Measurements from ENCODE around the gene HSD17B8. TPM values are rescaled to one million over a fixed set of nuclear protein-coding genes. Genes with fewer than 3 reads are reported as not detected.

The HSD17B8 gene
- total RNA-seq, 1 experiment from 2014 or later: not detected

DNA sequence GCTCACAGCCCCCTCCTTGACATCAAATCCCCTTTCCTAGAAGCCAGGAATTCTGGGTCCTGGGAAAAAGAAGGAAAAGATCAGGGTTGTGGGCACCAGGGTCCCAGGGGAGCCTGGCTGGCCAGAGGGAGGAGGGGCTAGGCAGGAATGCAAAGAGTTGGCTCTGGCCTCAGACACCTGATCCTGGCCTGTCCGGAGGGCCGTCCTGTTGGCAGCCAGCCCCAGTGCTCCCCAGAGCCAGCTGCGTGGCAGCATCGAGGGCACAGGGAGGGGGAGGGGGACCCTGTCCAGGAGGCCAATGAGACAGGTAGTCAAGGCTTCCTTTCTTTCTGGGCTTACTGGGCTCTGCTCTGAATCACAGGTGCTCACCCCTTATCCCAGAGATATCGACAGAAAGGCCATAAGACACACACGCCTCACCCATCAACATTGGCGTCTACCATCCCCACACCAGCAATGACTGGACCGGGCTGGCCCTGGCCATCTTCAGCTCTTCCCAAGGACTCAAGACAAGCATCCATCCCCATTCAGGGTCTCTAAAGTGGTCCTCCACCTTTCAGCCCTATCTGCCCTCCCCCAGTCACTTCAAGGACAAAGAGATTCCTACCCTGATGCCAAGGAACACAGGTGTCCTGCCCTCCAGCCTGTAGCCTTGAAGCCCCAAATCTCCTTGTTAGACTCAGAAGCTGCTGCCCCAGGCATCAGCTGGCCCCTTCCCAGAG, 12.9 kb upstream of the HSD17B8 start:
- no peak for DNase-seq (ENCODE audit: low spot score)

DNA sequence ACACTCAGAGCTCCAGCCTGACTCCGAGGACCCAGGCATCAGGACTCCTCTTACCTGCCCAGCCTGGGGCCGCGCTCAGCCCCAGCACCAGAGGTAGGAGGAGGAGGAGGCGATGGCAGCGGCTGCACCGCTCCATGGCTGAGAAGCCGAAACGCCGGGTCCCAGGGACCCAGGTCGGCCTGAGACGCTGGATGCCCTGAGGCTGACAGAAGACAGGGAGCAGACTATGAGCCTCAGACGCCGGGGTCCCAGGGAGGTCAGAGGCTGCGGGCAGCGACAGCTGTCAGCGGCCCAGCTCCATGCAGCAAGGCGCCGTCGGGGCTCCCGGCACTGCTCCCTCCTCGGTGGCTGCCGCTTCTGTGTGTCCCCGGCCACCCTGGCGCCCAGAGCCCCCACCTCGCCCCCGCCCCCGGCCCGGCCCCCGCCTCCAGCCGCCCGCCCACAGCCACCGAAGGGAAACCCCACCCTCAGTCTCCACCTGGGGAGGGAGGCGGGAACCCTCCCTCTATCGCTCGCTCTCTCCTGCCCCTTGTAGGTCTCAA, 12.3 kb upstream of the HSD17B8 start, which contains the start of gene COL11A2:
TSS of gene COL11A2 (minus strand) at position 363 of the 542 bp plus-strand sequence. CDS start at position 136, 227 bp downstream.
- no peak for DNase-seq (ENCODE audit: low spot score)

- no peak for DNase-seq (ENCODE audit: low spot score)
Measured at GRCh38 chr6:33192671-33193602, 11.5 kb upstream of the HSD17B8 start.

DNA sequence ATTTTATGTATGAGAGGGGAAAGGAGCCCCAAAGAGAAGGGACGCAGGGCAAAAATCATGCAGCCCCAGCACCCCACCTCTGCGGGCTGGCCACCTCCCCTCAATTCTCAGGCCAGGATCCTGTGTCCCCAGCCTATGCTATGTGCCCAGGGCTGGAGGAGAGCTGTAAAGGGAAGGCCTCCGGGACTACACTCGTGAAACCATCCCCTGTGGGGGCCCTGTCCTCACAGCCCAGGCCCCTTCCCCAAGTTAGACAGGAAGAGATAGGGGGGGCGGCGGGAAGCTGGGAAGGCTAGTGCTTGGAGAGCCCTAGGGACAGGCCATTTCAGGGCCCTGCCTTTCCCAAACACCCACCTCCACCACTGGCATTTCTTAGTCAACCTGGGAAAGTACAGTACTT, 10.8 kb upstream of the HSD17B8 start:
- no peak for DNase-seq (ENCODE audit: low spot score)

DNA sequence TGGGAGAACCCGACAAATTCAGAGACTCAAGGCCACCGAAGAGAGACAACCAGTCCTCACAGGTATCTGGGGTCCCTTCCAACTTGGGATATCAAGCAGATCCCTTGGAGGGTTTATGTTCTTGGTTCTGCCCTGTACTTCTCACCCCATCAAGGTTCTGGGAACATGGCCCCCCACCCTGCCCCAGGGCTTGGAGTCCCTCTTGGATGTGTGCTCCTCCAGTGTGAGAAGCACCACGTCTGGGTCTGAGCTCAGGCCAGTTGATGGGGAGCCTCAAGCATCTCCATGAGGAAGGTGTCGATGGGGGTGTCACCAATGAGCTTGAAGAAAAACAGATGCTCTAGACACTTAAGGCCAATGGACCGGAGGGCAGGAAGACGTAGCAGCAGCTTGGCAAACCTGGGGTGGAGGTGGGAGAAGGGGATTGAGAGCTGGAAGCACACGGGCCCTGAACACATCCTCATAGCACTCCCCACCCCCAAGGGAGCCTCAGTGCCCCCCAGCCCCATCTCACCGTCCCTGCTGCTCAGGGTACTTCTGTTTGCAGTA, 9.9 kb upstream of the HSD17B8 start:
- DNase-seq (ENCODE audit: low spot score): no peak

DNA sequence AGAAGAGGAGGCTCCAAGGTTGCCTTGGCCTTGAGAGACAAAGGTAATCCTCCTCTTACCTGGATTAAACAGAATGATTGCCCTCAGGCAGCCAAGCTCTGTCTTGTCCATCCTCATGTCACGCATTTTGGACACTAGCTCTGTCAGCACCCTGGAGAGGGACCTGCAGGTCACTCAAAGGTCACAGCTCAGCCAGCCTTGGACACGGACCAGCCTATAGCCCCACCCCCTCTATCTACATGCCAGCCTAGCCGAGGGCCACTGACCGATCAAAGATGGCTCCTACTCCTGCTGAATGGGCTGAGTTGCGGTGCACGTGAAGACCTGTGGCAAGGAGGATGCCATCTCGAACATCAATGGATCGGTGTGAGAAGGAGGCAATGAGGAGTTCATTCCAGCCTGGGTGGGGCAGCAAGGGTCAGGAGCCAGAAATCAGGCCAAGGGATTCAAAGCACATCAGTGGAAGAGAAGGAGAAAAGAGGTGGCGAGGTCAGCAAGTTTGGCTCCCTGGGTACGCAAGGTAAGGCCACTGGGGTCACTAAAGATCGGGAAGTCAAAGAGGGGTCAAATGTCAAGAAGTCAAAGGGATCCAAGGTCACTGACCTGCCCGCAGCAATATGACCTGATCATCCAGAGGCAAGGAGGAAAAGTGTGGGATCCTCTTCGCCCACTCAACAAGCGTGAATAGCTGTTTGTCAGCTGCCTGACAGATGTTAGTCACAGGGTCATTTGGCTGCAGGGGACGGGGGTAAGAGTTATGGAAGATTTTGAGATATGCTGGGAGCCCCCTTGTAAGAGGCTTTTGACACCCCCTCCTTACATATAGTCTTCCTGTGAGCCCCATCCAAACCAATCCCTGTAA, 8.9 kb upstream of the HSD17B8 start:
- DNase-seq (ENCODE audit: low spot score): no peak

DNA sequence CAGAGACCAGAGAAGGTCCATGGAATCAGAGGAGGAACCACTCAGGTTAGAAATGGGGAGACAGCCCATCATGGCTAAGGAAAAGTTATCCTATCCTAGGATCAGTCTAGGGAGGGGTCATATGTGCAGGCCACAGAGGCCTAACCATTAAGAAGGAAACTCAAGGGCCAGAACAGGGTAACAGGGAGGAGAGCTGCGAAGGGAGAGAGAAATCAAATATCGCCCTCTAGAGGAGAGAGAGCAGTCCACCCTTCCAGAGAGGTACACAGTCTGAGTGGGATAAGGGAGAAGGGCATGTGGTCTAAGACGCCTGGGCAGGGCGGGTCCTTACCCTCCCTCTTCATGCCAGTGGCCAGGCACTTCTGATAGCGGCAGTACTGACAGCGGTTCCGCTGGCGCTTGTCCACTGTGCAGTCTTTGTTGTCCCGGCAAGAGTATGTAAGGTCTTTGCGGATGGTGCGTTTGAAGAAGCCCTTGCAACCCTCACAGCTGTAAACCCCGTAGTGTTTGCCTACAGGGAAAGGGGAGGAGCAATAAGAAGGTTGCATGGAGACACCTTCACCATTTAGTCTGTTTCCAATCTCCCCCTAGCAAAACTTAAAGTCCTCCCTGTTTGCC, 6.9 kb upstream of the HSD17B8 start:
- DNase-seq (ENCODE audit: low spot score): peak; percentile 62

DNA sequence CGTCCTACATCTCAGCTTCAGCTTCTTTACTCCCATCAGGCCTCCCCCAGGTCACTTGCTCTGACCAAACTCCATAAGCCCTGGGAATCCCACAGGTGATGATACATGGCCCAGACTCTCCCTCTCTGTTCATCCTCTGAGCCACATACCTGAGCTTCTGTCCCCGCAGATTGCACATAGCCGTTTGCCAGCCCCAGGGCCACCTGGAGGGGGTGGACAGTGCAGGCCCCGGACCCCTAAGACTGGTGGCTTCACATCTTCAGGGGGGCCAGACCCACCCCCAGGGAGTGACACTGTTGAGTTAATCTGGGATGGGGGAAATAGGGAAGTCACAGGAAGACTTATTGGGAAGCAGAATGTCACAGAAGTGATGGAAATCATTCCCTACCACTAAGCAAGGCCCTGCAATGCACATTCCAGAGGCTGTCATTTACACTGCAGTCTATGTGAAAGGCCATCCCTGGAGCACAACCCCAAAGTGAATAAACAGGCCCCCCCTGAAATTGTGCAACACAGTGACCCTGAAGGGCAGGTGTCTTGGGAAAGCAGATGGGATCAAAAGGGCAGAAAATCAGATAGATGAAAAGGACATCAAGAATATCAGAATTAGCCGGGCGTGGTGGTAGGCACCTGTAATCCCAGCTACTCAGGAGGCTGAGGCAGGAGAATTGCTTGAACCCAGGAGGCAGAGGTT, 6.1 kb upstream of the HSD17B8 start:
- no peak for DNase-seq (ENCODE audit: low spot score)

GRCh38 chr6:33198853-33199436, 5.5 kb upstream of the HSD17B8 start:
- no peak for DNase-seq (ENCODE audit: low spot score)

- DNase-seq (ENCODE audit: low spot score): peak; percentile 52
Measured at GRCh38 chr6:33199687-33200218, 4.7 kb upstream of the HSD17B8 start.

DNA sequence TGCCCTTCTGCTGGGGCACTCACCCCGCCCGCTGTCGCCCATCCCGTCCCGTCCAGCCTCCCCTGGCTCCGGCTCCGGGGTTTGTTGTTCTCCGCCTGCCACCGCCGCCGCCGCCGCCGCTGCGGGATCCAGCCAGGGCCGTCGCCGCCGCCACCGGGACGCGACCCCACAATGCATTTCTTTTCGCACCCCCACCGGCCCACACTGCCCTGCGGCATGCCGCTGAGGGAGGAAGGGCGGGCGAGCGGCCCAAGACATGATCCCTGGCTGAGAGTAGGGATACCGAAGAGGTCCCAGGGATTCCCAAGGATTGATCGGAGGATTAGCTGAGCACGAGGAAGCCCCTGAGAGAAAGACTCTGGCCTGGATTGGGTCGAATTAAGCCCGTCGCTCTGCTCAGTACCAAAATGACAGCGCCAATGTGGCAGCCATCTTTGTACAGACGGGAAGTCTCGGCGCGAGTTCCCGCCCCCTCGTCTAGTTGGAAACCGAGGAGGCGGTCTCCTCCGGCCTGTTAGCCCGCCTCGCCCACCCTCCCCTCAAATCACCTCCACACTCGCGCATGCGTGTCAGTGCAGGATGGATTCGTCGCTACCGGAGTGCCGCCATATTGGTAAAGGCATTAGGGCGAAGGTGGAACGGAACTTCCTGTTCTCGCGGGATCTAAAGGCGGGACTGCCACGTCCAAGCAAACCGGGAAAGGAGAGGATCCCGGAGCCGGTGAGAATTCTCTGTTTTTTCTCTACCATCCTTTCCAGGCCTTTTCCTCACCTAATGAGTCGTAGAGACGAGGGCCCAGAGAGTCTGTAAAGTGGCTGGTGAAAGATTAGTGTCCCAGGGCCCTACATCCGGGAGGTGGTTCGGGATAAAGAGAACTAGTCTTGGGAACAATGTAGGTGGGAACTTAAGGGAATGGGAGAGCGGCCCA, 4.0 kb upstream of the HSD17B8 start, which contains the start of the genes RXRB and SLC39A7:
TSS of gene RXRB (minus strand) at position 447 of the 928 bp plus-strand sequence. CDS start at position 258, 189 bp downstream.
TSS of gene SLC39A7 (plus strand) at position 649 of the 928 bp plus-strand sequence. CDS start 379 bp downstream, outside the sequence.
- peak; percentile 98 for DNase-seq (ENCODE audit: low spot score)

DNA sequence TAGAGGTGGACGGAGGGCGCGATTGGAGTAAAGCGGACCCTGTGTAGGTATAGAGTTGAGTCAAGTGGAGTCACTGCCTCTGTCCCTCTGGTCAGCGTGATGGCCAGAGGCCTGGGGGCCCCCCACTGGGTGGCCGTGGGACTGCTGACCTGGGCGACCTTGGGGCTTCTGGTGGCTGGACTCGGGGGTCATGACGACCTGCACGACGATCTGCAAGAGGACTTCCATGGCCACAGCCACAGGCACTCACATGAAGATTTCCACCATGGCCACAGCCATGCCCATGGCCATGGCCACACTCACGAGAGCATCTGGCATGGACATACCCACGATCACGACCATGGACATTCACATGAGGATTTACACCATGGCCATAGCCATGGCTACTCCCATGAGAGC, 3.3 kb upstream of the HSD17B8 start:
- DNase-seq (ENCODE audit: low spot score): no peak

DNA sequence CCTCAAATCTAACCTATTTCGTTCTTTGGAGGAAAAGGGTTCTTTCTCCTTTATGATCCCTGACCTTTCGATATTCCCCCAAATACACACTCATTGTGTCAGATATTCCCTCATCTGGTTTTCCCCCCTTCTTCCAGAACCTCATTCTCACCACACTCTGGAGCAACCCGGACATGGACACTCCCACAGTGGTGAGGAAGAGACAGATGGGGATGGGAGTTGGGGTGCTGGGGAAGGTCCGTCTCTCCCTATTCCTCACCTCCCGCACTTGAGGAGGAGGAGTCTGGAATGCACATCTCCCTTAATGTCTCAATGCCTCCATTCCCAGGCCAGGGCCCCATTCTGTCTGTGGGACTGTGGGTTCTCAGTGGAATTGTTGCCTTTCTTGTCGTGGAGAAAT, 2.5 kb upstream of the HSD17B8 start:
- DNase-seq (ENCODE audit: low spot score): no peak

DNA sequence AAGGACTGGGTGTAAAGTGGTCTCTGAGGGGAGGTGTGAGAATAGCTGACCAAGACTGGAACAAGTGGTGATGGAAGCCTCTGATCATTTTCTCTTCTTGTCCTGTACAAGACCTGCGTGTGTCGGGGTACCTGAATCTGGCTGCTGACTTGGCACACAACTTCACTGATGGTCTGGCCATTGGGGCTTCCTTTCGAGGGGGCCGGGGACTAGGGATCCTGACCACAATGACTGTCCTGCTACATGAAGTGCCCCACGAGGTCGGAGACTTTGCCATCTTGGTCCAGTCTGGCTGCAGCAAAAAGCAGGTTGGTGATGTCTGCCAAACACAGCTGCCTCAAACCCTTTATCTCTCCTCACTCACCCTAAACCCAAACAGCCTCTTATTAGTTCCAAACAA, 1.7 kb upstream of the HSD17B8 start:
- DNase-seq (ENCODE audit: low spot score): no peak

DNA sequence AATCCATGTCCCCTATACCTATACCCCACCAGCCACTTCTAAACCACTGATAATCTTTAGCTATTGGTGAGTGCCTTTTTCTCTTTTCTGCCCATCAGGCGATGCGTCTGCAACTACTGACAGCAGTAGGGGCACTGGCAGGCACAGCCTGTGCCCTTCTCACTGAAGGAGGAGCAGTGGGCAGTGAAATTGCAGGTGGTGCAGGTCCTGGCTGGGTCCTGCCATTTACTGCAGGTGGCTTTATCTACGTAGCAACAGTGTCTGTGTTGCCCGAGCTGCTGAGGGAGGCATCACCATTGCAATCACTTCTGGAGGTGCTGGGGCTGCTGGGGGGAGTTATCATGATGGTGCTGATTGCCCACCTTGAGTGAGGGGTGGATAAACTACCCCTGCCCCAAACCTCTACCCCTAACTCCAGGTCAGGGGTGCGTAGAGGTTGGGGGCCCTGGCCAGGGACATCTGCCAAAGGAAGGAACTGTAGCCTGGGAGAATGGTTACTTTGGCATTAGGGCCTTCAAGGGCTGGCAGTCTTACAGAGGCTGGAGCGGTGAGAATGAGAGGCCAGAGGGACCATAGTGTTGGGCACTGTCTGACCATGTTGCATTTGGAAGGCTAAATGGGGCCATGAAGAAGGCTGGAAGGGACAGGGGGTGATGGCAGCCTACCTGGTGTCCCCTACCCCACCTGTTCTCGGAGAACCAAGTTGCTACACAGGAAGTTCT, 851 bp upstream of the HSD17B8 start:
- no peak for DNase-seq (ENCODE audit: low spot score)

DNA sequence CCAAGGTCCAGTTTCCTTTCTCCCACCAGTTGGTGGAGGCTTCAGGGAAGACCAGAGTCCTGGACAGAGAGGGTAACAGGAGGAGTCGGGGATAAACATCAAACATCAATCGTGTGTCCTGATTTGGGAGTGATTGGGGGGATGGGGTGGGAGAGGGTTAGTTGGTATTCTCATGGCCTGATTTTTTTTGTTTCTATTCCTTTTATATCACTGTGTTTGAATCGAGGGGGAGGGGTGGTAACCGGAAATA, 365 bp upstream of the HSD17B8 start:
- no peak for DNase-seq (ENCODE audit: low spot score)

DNA sequence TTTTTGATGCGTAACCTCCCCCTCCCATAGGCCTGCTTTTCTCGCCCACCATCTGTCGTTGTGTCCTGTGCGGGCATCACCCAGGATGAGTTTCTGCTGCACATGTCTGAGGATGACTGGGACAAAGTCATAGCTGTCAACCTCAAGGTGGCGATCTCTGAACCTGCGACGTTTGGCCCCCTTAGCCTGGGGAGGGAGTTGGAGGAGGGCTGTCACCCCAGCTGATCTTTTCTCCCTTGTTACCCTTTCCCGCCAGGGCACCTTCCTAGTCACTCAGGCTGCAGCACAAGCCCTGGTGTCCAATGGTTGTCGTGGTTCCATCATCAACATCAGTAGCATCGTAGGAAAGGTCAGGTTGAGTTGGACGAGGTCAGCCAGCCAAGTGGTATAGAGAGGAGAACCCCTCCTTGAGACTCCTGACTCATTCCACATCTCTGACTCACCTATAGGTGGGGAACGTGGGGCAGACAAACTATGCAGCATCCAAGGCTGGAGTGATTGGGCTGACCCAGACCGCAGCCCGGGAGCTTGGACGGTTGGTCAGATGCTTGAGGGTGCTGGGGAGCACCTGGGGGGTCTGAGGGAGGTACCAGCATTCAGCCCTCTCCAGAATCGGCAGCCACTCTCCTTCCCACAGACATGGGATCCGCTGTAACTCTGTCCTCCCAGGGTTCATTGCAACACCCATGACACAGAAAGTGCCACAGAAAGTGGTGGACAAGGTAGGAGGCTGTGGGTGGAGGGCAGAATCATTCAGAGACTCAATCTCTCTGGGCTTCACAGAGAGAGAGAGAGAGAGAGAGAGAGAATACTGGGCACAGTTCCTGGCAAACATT, 954 bp downstream of the HSD17B8 start:
- peak; percentile 92 for DNase-seq (ENCODE audit: low spot score)

Data from A172 (cell line).